ENCODE data around the gene GJA1.

DNA sequence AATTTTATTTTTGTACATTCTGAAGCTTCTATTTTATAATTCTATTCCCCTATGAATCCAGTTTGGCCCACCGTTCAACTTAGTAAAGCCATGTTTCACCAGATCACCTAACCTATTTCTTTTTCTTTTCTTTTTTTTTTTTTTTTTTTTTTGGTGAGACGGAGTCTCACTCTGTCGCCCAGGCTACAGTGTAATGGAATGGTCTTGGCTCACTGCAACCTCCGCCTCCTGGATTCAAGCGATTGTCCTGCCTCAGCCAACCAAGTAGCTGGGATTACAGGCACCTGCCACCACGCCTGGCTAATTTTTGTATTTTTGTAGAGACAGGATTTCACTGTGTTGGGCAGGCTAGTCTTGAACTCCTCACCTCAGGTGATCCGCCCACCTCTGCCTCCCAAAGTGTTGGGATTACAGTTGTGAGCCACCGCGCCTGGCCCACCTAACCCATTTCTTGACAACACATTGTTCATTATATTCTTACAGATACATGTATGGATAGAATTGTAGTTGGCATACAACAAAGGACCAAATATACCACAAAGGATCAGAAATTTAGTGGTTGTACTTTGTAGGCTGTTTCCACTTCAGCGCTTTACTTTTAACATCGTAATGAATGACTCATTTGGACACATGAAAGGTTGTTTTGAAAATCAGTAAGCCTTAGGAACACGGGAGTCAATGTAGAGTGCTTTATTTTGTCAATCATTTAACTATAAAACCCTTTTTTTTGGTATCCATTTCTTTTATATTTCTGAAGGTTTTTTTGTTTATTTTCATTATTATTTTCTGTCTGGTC lies 63.2 kb downstream of the GJA1 start:
- TF ChIP-seq POLR2A (IDR thresholded peaks at IDR 0.05; ENCODE audit: low read depth, low read length) (no peak), BHLHE40 (IDR thresholded peaks at IDR 0.05; ENCODE audit: low read depth, low read length) (no peak)
- TF ChIP-seq, protein P1, sequence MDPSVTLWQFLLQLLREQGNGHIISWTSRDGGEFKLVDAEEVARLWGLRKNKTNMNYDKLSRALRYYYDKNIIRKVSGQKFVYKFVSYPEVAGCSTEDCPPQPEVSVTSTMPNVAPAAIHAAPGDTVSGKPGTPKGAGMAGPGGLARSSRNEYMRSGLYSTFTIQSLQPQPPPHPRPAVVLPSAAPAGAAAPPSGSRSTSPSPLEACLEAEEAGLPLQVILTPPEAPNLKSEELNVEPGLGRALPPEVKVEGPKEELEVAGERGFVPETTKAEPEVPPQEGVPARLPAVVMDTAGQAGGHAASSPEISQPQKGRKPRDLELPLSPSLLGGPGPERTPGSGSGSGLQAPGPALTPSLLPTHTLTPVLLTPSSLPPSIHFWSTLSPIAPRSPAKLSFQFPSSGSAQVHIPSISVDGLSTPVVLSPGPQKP (IDR thresholded peaks at IDR 0.05; ENCODE audit: borderline replicate concordance, low read depth, low read length), result no peak
- TF ChIP-seq, protein P2, sequence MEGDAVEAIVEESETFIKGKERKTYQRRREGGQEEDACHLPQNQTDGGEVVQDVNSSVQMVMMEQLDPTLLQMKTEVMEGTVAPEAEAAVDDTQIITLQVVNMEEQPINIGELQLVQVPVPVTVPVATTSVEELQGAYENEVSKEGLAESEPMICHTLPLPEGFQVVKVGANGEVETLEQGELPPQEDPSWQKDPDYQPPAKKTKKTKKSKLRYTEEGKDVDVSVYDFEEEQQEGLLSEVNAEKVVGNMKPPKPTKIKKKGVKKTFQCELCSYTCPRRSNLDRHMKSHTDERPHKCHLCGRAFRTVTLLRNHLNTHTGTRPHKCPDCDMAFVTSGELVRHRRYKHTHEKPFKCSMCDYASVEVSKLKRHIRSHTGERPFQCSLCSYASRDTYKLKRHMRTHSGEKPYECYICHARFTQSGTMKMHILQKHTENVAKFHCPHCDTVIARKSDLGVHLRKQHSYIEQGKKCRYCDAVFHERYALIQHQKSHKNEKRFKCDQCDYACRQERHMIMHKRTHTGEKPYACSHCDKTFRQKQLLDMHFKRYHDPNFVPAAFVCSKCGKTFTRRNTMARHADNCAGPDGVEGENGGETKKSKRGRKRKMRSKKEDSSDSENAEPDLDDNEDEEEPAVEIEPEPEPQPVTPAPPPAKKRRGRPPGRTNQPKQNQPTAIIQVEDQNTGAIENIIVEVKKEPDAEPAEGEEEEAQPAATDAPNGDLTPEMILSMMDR (conservative IDR thresholded peaks at IDR 0.05; ENCODE audit: low read depth, low read length), result no peak

Data from IMR-90 (cell line).